Prostate gland (tissue), 2 donors: Measurements from ENCODE around the gene SCO2.

Experiments
- POLR2AphosphoS5 ChIP-seq: sonication (generic); formaldehyde crosslinking; IDR thresholded peaks from one replicate; pipeline ENCODE4 v1.6.1; 2017; ENCODE audit warnings: antibody characterized with exemption
- TF ChIP-seq, protein P1 (sequence below), 4 experiments: fragments of 200-600 bp in 2 of 4; fragments of 450-650 bp in 2 of 4; sonication (generic) in 2 of 4; IDR thresholded peaks; 1 replicate in 3 of 4; 2 replicates in 1 of 4; pipeline ENCODE4 v1.5.1; 2016 to 2019; ENCODE audit warnings: antibody characterized with exemption in 4 of 4, mild to moderate bottlenecking in 2 of 4, moderate library complexity in 2 of 4

DNA sequence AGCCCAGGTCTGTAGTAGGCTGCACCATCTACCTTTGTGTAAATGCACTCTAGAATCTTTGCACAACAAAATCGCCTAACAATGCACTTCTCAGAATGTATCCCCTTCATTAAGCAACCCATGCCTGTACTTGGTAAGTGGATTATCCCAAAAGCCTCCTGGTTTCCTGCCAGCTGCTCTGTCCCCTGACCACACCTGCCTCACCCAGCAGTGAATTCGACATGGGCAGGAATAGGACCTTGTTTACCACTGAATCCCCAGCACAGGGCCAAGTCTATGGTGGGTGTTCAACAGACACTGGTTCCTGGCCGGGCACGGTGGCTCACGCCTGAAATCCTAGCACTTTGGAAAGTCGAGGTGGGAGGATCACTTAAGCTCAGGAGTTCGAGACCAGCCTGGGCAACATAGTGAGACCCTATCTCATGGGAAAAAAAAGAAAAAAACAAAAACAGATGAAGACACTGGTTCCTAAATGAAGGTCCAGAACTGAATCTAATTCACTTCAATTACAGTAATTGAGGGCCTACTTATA is 42.4 kb upstream of the SCO2 start:
- TF ChIP-seq, protein P1, sequence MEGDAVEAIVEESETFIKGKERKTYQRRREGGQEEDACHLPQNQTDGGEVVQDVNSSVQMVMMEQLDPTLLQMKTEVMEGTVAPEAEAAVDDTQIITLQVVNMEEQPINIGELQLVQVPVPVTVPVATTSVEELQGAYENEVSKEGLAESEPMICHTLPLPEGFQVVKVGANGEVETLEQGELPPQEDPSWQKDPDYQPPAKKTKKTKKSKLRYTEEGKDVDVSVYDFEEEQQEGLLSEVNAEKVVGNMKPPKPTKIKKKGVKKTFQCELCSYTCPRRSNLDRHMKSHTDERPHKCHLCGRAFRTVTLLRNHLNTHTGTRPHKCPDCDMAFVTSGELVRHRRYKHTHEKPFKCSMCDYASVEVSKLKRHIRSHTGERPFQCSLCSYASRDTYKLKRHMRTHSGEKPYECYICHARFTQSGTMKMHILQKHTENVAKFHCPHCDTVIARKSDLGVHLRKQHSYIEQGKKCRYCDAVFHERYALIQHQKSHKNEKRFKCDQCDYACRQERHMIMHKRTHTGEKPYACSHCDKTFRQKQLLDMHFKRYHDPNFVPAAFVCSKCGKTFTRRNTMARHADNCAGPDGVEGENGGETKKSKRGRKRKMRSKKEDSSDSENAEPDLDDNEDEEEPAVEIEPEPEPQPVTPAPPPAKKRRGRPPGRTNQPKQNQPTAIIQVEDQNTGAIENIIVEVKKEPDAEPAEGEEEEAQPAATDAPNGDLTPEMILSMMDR (IDR thresholded peaks at IDR 0.05), result no peak
- no peak for TF ChIP-seq POLR2AphosphoS5
